HepG2 (cell line): Measurements from ENCODE around the gene DOCK9. TPM values are rescaled to one million over a fixed set of nuclear protein-coding genes. Genes with fewer than 3 reads are reported as not detected.

Source experiments
- ATAC-seq: fragments of 200-7000 bp; cut with Tn5 transposase; 3 replicates; pipeline ENCODE4 v1.9.1; 2020; ENCODE audit warnings: mild to moderate bottlenecking, moderate library complexity
- BruUV-seq: library from RNA; stranded (reverse); fragments of 400-500 nt; replicated peaks from 2 replicates; lab custom pipeline; 2021; lab: Mats Ljungman, UMichigan
- CTCF ChIA-PET: fragments of 300-600 bp; formaldehyde crosslinking; extraction: SDS; loops from one replicate; lab custom pipeline; 2021; ENCODE audit warnings: low total read pairs, inconsistent platforms, low intra/inter-chr PET ratio; lab: Yijun Ruan, JAX
- POLR2A ChIA-PET: fragments of 350-600 bp; sonication (Branson Sonifier 250); formaldehyde crosslinking; loops from one replicate; lab custom pipeline; 2020; ENCODE audit warnings: antibody characterized with exemption, inconsistent platforms; lab: Yijun Ruan, JAX
- DNase-seq: peaks from one replicate; pipeline ENCODE4 v3.0.0-alpha.2; 2015; ENCODE audit warnings: low spot score
- FAIRE-seq: peaks from 3 replicates; lab custom pipeline; 2011; peaks lifted over from hg19 to GRCh38; lab: Jason Lieb, UNC
- H2AFZ ChIP-seq: one replicate; pipeline ENCODE4 v1.6.1; 2011; ENCODE audit warnings: low read length, inconsistent platforms
- H3K27ac ChIP-seq: fragments of 300-600 bp; 3 replicates; pipeline ENCODE4 v1.8.0; 2011; ENCODE audit warnings: mixed run types, mild to moderate bottlenecking, mixed read lengths, low read length, inconsistent platforms; ENCODE audit not compliant: insufficient read depth; ENCODE audit errors: extremely low read length
- H3K27me3 ChIP-seq, 2 experiments: fragments of 200-600 bp in 1 of 2; 2 replicates in 1 of 2; 3 replicates in 1 of 2; pipeline versions ENCODE4 v1.6.0 to v1.8.0; 2011; ENCODE audit warnings: low read length in 2 of 2, mild to moderate bottlenecking in 2 of 2, moderate library complexity in 2 of 2, inconsistent platforms in 1 of 2; ENCODE audit not compliant: insufficient read depth in 2 of 2, control insufficient read depth in 1 of 2
- H3K36me3 ChIP-seq, 2 experiments: fragments of 200-600 bp in 1 of 2; replicated peaks in 1 of 2; 2 replicates in 1 of 2; 3 replicates in 1 of 2; pipeline versions ENCODE4 v1.5.1 to v1.8.0; 2011; ENCODE audit warnings: low read length in 2 of 2, inconsistent platforms in 1 of 2; ENCODE audit not compliant: insufficient read depth in 2 of 2, control insufficient read depth in 1 of 2
- H3K4me1 ChIP-seq: 2 replicates; pipeline ENCODE4 v1.5.1; 2012; ENCODE audit warnings: low read length, inconsistent platforms; ENCODE audit not compliant: insufficient read depth
- H3K4me2 ChIP-seq: 2 replicates; pipeline ENCODE4 v1.6.0; 2011; ENCODE audit warnings: low read depth, low read length, inconsistent platforms
- H3K4me3 ChIP-seq, 3 experiments: fragments of 200-600 bp in 1 of 3; sonication (generic), shearing (Covaris generic) in 1 of 3; replicated peaks in 1 of 3; 2 replicates each; pipeline ENCODE4 v1.5.1; 2011 to 2016; ENCODE audit warnings: low read length in 3 of 3, inconsistent platforms in 2 of 3, low read depth in 2 of 3, mild to moderate bottlenecking in 2 of 3, control low read depth in 1 of 3, mixed read lengths in 1 of 3; ENCODE audit not compliant: insufficient read depth in 1 of 3
- H3K79me2 ChIP-seq: one replicate; pipeline ENCODE4 v1.6.1; 2011; ENCODE audit warnings: low read length, inconsistent platforms; ENCODE audit not compliant: insufficient read depth
- H3K9ac ChIP-seq: 2 replicates; pipeline ENCODE4 v1.6.0; 2011; ENCODE audit warnings: mild to moderate bottlenecking, low read depth, low read length, inconsistent platforms; ENCODE audit not compliant: insufficient read depth
- H3K9me3 ChIP-seq: 2 replicates; pipeline ENCODE4 v1.5.1; 2012; ENCODE audit warnings: mild to moderate bottlenecking, low read length
- H4K20me1 ChIP-seq: 2 replicates; pipeline ENCODE4 v1.6.0; 2011; ENCODE audit warnings: inconsistent platforms, mild to moderate bottlenecking, low read length, moderate library complexity; ENCODE audit not compliant: insufficient read depth
- GMEB1 ChIP-seq: sonication (generic); formaldehyde crosslinking; IDR thresholded peaks from 2 replicates; pipeline ENCODE4 v1.5.1; 2020; ENCODE audit warnings: missing genetic modification reagents, mild to moderate bottlenecking, borderline replicate concordance
- HHEX ChIP-seq: IDR thresholded peaks from 2 replicates; pipeline ENCODE4 v1.6.1; 2016; ENCODE audit warnings: control low read depth
- HOXA3 ChIP-seq: sonication (generic); formaldehyde crosslinking; IDR thresholded peaks from 2 replicates; pipeline ENCODE4 v1.5.0; 2020; ENCODE audit warnings: missing genetic modification reagents
- KIAA2018 ChIP-seq: sonication (generic); formaldehyde crosslinking; IDR thresholded peaks from 2 replicates; pipeline ENCODE4 v1.5.0; 2020; ENCODE audit warnings: mild to moderate bottlenecking, missing genetic modification reagents, borderline replicate concordance
- MEIS1 ChIP-seq: sonication (generic); formaldehyde crosslinking; IDR thresholded peaks from 2 replicates; pipeline ENCODE4 v1.9.0; 2021; ENCODE audit warnings: mild to moderate bottlenecking, missing genetic modification reagents, moderate library complexity, borderline replicate concordance
- ZBTB8A ChIP-seq: sonication (generic); formaldehyde crosslinking; IDR thresholded peaks from 2 replicates; pipeline ENCODE4 v1.4.0; 2020; ENCODE audit warnings: mild to moderate bottlenecking, low read depth, missing genetic modification reagents, borderline replicate concordance
- ZNF20 ChIP-seq: sonication (generic); formaldehyde crosslinking; IDR thresholded peaks from 2 replicates; pipeline ENCODE4 v1.4.0; 2020; ENCODE audit warnings: mild to moderate bottlenecking, moderate library complexity, missing genetic modification reagents
- WGBS: methylation state at CpG from one replicate; pipeline ENCODE4 v1.1.6; 2017; ENCODE audit warnings: low lambda C conversion rate; 5-methylcytosine and 5-hydroxymethylcytosine counted together
- in situ Hi-C: cut with HindIII; loops from 2 replicates; pipeline ENCODE4 v1.10.0; 2017; ENCODE audit warnings: low pct_unique_long_range_greater_than_20kb; ENCODE audit not compliant: extremely low pct_ligation_motif_present
- intact Hi-C: fragments of 100-400 bp; cut with micrococcal nuclease; formaldehyde crosslinking; loops from one replicate; pipeline ENCODE4 v1.10.0; 2022; ENCODE audit not compliant: unreplicated experiment
- polyA plus RNA-seq, 8 experiments: library from polyadenylated mRNA; depleted of rRNA in 3 of 8; stranded (reverse) in 7 of 8; unstranded in 1 of 8; fragments of >200 nt; fragmentation: Illumina TruSeq in 4 of 8; extraction: Trizol in 4 of 8; gene quantifications; 2 replicates each; pipeline versions ENCODE4 v1.2.1 to v1.2.3, GENCODE V29; 2011 to 2016; ENCODE audit warnings: low read depth in 4 of 8, missing spikeins in 1 of 8, mixed read lengths in 1 of 8; ENCODE audit not compliant: insufficient read depth in 1 of 8
- total RNA-seq, 5 experiments: library from RNA; depleted of rRNA; stranded (reverse); fragments of >200 nt; fragmentation: Illumina TruSeq; extraction: Trizol; gene quantifications; 2 replicates each; pipeline ENCODE4 v1.2.3, GENCODE V29; 2016; ENCODE audit warnings: low read depth in 1 of 5

DOCK9 gene
- total and polyA plus RNA-seq, 2 of the 13 experiments (the other 11 are each of a cell fraction or from before 2014, with no cell fraction given) = 0.44 to 0.97 TPM

- DNase-seq (no peak), FAIRE-seq (no peak), ATAC-seq (no peak)
- Histone ChIP-seq H2AFZ (no peak overlapping the region), H3K79me2 (no peaks in the 10 kb centered on the region), H3K9me3 (no peaks in the 10 kb centered on the region), H3K36me3 (no peaks in the 10 kb centered on the region), H3K4me3 (no peak overlapping the region), H3K27ac (no peak overlapping the region), H3K27me3 (no peaks in the 10 kb centered on the region), H4K20me1 (no peaks in the 10 kb centered on the region), H3K4me1 (no peaks in the 10 kb centered on the region), H3K4me2 (no peak overlapping the region), H3K9ac (no peak overlapping the region)
- CTCF ChIA-PET = no interaction called here
- in situ Hi-C loops = no loop called here
- no peak for TF ChIP-seq ZNF20 (CRISPR knock-in tag)
- BruUV-seq = no TSS peak
- WGBS = 44% methylated on average over 3 of the region's 3 CpGs
- POLR2A ChIA-PET = no interaction called here
- intact Hi-C loops = no loop called here
These were observed 89.0 kb downstream of the DOCK9 start for GRCh38 chr13:98888890-98889279.

GRCh38 chr13:98888222-98888889, 89.5 kb downstream of the DOCK9 start:
- H4K20me1 ChIP-seq = no peaks in the 10 kb centered on the region
- H3K27ac ChIP-seq = no peak overlapping the region
- H3K36me3 ChIP-seq = no peaks in the 10 kb centered on the region
- ATAC-seq (no peak), FAIRE-seq (no peak), DNase-seq (no peak)
- no TSS peak for BruUV-seq
- H3K4me3 ChIP-seq = no peak overlapping the region
- in situ Hi-C loops (no loop called here), intact Hi-C loops (no loop called here)
- no peaks in the 10 kb centered on the region for H3K9me3 ChIP-seq
- ChIA-PET CTCF (no interaction called here), POLR2A (no interaction called here)
- H3K4me1 ChIP-seq = no peaks in the 10 kb centered on the region
- H3K9ac ChIP-seq = no peak overlapping the region
- H3K79me2 ChIP-seq = no peaks in the 10 kb centered on the region
- TF ChIP-seq MEIS1 (CRISPR knock-in tag) = no peak
- no peak for TF ChIP-seq GMEB1 (CRISPR knock-in tag)
- no peak for TF ChIP-seq KIAA2018
- TF ChIP-seq HOXA3 (CRISPR knock-in tag) = no peak
- no peak for TF ChIP-seq ZBTB8A (CRISPR knock-in tag)
- no peak for TF ChIP-seq HHEX
- TF ChIP-seq, all 625 proteins: peak for 0
- H3K4me2 ChIP-seq = no peak overlapping the region
- H2AFZ ChIP-seq = no peak overlapping the region
- no peaks in the 10 kb centered on the region for H3K27me3 ChIP-seq
- WGBS = 61% methylated on average over 6 of the region's 6 CpGs
